Testis (tissue), 2 donors: ENCODE results near the gene YBX2.

Experiments used
- CTCF ChIP-seq, 3 experiments: fragments of 450-650 bp in 2 of 3; fragments of 200-600 bp in 1 of 3; sonication (generic) in 1 of 3; IDR thresholded peaks; one replicate each; pipeline ENCODE4 v1.5.1; 2016 to 2019; ENCODE audit warnings: antibody characterized with exemption in 3 of 3, mild to moderate bottlenecking in 2 of 3, moderate library complexity in 1 of 3
- POLR2A ChIP-seq: fragments of 450-650 bp; IDR thresholded peaks from one replicate; pipeline ENCODE4 v1.6.1; 2017; ENCODE audit warnings: antibody characterized with exemption, mild to moderate bottlenecking, moderate library complexity

- no peak for TF ChIP-seq CTCF (IDR thresholded peaks at IDR 0.05)
- no peak for TF ChIP-seq POLR2A
Measured at GRCh38 chr17:7308625-7309433, 14.4 kb upstream of the YBX2 start.
